GM10266 (cell line): ENCODE results near the gene DPP6.

ENCODE experiments used
- DNase-seq: peaks from one replicate; pipeline ENCODE4 v3.0.0; 2012; ENCODE audit errors: extremely low spot score
- CTCF ChIP-seq: IDR thresholded peaks from 2 replicates; pipeline ENCODE4 v1.5.1; 2012; ENCODE audit warnings: mild to moderate bottlenecking, low read depth; ENCODE audit not compliant: control insufficient read depth, insufficient read depth; ENCODE audit errors: missing control alignments

Gene DPP6

GRCh38 chr7:154569916-154570315 lies 517.7 kb downstream of the DPP6 start:
- no peak for TF ChIP-seq CTCF
- no peak for DNase-seq

GRCh38 chr7:154571772-154572171 lies 519.6 kb downstream of the DPP6 start:
- DNase-seq, result no peak
- TF ChIP-seq CTCF, result no peak

- TF ChIP-seq CTCF, result no peak
- no peak for DNase-seq
Measured at GRCh38 chr7:154574235-154574634, 522.0 kb downstream of the DPP6 start.

GRCh38 chr7:154575497-154575896 lies 523.3 kb downstream of the DPP6 start:
- no peak for DNase-seq
- no peak for TF ChIP-seq CTCF

GRCh38 chr7:154576604-154577003 lies 524.4 kb downstream of the DPP6 start:
- no peak for DNase-seq
- TF ChIP-seq CTCF, result no peak

GRCh38 chr7:154577141-154577873 lies 525.1 kb downstream of the DPP6 start:
- no peak for DNase-seq
- TF ChIP-seq CTCF, result no peak

- TF ChIP-seq CTCF, result no peak
- DNase-seq, result no peak
Measured at GRCh38 chr7:154578336-154578735, 526.1 kb downstream of the DPP6 start.
